GM10266 (cell line): Measurements from ENCODE around the gene PRICKLE2.

Experiments
- DNase-seq: peaks from one replicate; pipeline ENCODE4 v3.0.0; 2012; ENCODE audit errors: extremely low spot score
- CTCF ChIP-seq: IDR thresholded peaks from 2 replicates; pipeline ENCODE4 v1.5.1; 2012; ENCODE audit warnings: mild to moderate bottlenecking, low read depth; ENCODE audit not compliant: control insufficient read depth, insufficient read depth; ENCODE audit errors: missing control alignments

Gene PRICKLE2

GRCh38 chr3:64186667-64187064 is 38.6 kb downstream of the PRICKLE2 start:
- TF ChIP-seq CTCF = no peak
- DNase-seq = no peak

GRCh38 chr3:64185436-64185835 is 39.8 kb downstream of the PRICKLE2 start:
- no peak for TF ChIP-seq CTCF
- DNase-seq = no peak

- TF ChIP-seq CTCF = no peak
- no peak for DNase-seq
Measured at GRCh38 chr3:64184621-64185020, 40.6 kb downstream of the PRICKLE2 start.

GRCh38 chr3:64179860-64180259 is 45.4 kb downstream of the PRICKLE2 start:
- DNase-seq = no peak
- TF ChIP-seq CTCF = no peak

- no peak for DNase-seq
- TF ChIP-seq CTCF = no peak
Measured at GRCh38 chr3:64179249-64179648, 46.0 kb downstream of the PRICKLE2 start.

- no peak for TF ChIP-seq CTCF
- DNase-seq = no peak
Measured at GRCh38 chr3:64178419-64178818, 46.8 kb downstream of the PRICKLE2 start.

- no peak for TF ChIP-seq CTCF
- no peak for DNase-seq
Measured at GRCh38 chr3:64176461-64176996, 48.7 kb downstream of the PRICKLE2 start.
